Cardiac muscle cell (in vitro differentiated cells and primary cell): ENCODE results near the gene UGT1A8. TPM values are rescaled to one million over a fixed set of nuclear protein-coding genes. Genes with fewer than 3 reads are reported as not detected.

Experiments
- DNase-seq, 2 donors: peaks; one replicate each; pipeline versions ENCODE4 v3.0.0 to v3.0.0-alpha.2; 2010 to 2017; ENCODE audit warnings: low read depth in 1 of 2, low spot score in 1 of 2
- H3K27ac ChIP-seq: fragments of 200-600 bp; sonication (generic); 2 replicates; pipeline ENCODE4 v1.5.1; 2016
- H3K27me3 ChIP-seq: fragments of 200-600 bp; sonication (generic); 2 replicates; pipeline ENCODE4 v1.6.0; 2016; ENCODE audit warnings: control low read depth
- H3K36me3 ChIP-seq: fragments of 200-600 bp; sonication (generic); 2 replicates; pipeline ENCODE4 v1.5.1; 2016; ENCODE audit warnings: control low read depth
- H3K4me1 ChIP-seq: fragments of 200-600 bp; sonication (generic); 2 replicates; pipeline ENCODE4 v1.8.1; 2017; ENCODE audit warnings: low read depth, mild to moderate bottlenecking, mixed run types
- H3K4me3 ChIP-seq: fragments of 200-600 bp; sonication (generic); 2 replicates; pipeline ENCODE4 v1.5.1; 2016; ENCODE audit warnings: mild to moderate bottlenecking
- H3K9me3 ChIP-seq: fragments of 200-600 bp; sonication (generic); 2 replicates; pipeline ENCODE4 v1.5.1; 2017; ENCODE audit warnings: low read depth, mild to moderate bottlenecking, control low read depth
- CTCF ChIP-seq: IDR thresholded peaks from 2 replicates; pipeline ENCODE4 v1.5.1; 2012; ENCODE audit warnings: low read depth, mild to moderate bottlenecking, low read length
- polyA plus RNA-seq: library from polyadenylated mRNA; unstranded; fragments of >200 nt; fragmentation: Nextera tagmentation; extraction: Ambion mirVana; gene quantifications from 2 replicates; pipeline ENCODE4 v1.2.1, GENCODE V29; 2016
- total RNA-seq: library from RNA; depleted of rRNA; stranded (reverse); fragments of >200 nt; gene quantifications from 2 replicates; pipeline ENCODE4 v1.2.3, GENCODE V29; 2016

Gene UGT1A8
- total and polyA plus RNA-seq, 2 experiments from 2014 or later, result not detected

DNA sequence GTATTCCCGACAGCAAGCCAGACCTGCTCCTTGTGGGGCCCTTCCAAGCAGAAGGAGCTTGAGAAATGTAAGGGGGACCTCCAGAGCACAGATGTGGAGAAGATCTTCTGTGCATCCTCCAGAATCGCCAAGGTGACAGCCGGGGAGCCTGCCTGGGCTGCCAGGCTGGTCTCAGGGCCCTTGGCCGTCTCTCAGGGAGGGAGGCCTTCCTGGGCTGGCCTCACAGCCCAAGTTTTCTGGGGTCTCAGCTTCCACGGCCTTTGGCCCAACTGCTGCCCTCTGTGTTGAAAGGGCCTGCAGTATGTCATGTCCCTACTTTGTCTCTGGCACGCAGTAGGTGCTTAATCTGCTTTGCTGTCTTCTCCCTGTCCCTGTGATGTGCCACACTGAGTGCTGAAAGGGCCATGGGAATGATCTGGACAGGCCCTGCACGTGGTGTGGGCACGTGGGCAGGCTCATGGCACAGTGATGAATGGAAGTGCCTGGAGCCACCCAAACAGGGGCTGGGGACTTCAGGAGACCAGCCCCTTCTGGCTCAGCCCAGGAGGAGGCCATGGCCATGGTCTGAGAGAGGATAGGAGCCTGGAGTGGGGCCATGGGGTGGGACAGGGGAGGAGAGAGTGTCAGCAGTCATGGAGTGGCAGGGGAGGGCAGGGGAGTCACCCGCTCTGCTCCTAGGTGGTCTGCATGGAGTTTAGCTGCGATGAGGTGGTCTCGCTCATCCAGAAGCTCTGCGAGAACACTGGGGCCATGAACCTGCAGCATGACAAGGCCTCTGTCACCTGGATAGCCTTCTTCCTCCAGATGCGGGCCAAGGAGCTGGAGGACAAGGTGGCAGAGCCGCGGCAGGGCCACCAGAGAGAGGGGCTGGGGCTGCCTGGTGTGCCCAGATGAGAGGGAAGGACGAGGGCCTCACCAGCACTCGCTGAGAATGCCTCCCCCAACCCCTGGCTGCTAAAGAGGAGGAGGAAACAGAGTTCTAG lies 201.5 kb downstream of the UGT1A8 start:
- no peak for DNase-seq
- H3K4me3 ChIP-seq, result no peak overlapping the region
- no peaks in the 10 kb centered on the region for H3K36me3 ChIP-seq
- no peaks in the 10 kb centered on the region for H3K9me3 ChIP-seq
- no peak overlapping the region for H3K27ac ChIP-seq
- H3K27me3 ChIP-seq, result no peaks in the 10 kb centered on the region
- TF ChIP-seq CTCF, result no peak
- H3K4me1 ChIP-seq, result no peaks in the 10 kb centered on the region

GRCh38 chr2:233819884-233820773 lies 202.7 kb downstream of the UGT1A8 start:
- Histone ChIP-seq H3K9me3 (no peaks in the 10 kb centered on the region), H3K4me1 (no peaks in the 10 kb centered on the region), H3K27me3 (no peaks in the 10 kb centered on the region), H3K4me3 (no peak overlapping the region), H3K27ac (no peak overlapping the region), H3K36me3 (no peaks in the 10 kb centered on the region)
- no peak for TF ChIP-seq CTCF
- DNase-seq, result no peak

- no peak for TF ChIP-seq CTCF
- Histone ChIP-seq H3K9me3 (no peaks in the 10 kb centered on the region), H3K36me3 (no peaks in the 10 kb centered on the region), H3K27me3 (no peaks in the 10 kb centered on the region), H3K27ac (no peak overlapping the region), H3K4me3 (no peak overlapping the region), H3K4me1 (no peaks in the 10 kb centered on the region)
- no peak for DNase-seq
Observed at GRCh38 chr2:233820774-233821105, 203.3 kb downstream of the UGT1A8 start.

GRCh38 chr2:233821196-233821595 lies 203.8 kb downstream of the UGT1A8 start:
- TF ChIP-seq CTCF, result no peak
- no peak for DNase-seq

DNA sequence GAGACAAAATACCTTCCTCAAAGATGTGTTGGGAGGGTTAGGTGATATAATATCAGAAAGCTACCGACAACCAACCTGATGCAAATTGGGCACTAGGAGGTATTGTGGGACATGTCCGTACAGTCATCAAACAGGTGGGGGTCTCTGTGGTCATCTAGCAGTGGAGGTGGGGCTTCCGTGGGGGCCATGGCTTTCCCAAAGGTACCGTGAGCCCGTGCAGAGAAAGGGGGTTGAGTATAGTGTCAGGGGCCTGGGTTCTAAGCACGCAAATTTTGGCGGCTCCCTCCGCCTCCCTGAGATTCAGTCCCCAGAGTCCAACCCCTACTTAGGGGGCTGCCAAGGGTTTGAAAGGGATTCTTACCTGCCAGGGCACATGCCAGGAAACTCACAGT lies 204.3 kb downstream of the UGT1A8 start:
- Histone ChIP-seq H3K27ac (no peak overlapping the region), H3K36me3 (no peaks in the 10 kb centered on the region), H3K9me3 (no peaks in the 10 kb centered on the region), H3K4me1 (no peaks in the 10 kb centered on the region), H3K4me3 (no peak overlapping the region), H3K27me3 (no peaks in the 10 kb centered on the region)
- DNase-seq, result no peak
- TF ChIP-seq CTCF, result no peak

More at GRCh38 chr2:233821196-233821595, 203.8 kb downstream of the UGT1A8 start:
- Histone ChIP-seq H3K4me1 (no peaks in the 10 kb centered on the region), H3K36me3 (no peaks in the 10 kb centered on the region), H3K4me3 (no peak overlapping the region), H3K27me3 (no peaks in the 10 kb centered on the region), H3K9me3 (no peaks in the 10 kb centered on the region), H3K27ac (no peak overlapping the region)
